Smooth muscle cell (in vitro differentiated cells): Measurements from ENCODE around the gene SHROOM4. TPM values are rescaled to one million over a fixed set of nuclear protein-coding genes. Genes with fewer than 3 reads are reported as not detected.

Source experiments
- DNase-seq: peaks from one replicate; lab custom pipeline; 2025; ENCODE audit not compliant: unreplicated experiment; lab: John Stamatoyannopoulos, UW
- H2AFZ ChIP-seq: fragments of 200-600 bp; sonication (generic); 2 replicates; pipeline ENCODE4 v1.6.0; 2016; ENCODE audit warnings: antibody characterized with exemption, low read depth, mild to moderate bottlenecking
- H3F3A ChIP-seq: fragments of 200-600 bp; sonication (generic); 2 replicates; pipeline ENCODE4 v1.6.0; 2017; ENCODE audit warnings: antibody characterized with exemption, low read depth
- H3K27ac ChIP-seq: fragments of 200-600 bp; sonication (generic); 2 replicates; pipeline ENCODE4 v1.5.1; 2016; ENCODE audit warnings: low read depth, mild to moderate bottlenecking
- H3K27me3 ChIP-seq: fragments of 200-600 bp; sonication (generic); 2 replicates; pipeline ENCODE4 v1.6.1; 2016; ENCODE audit warnings: low read depth, mild to moderate bottlenecking
- H3K36me3 ChIP-seq: fragments of 200-600 bp; sonication (generic); 2 replicates; pipeline ENCODE4 v1.5.1; 2016; ENCODE audit warnings: low read depth
- H3K4me1 ChIP-seq: fragments of 200-600 bp; sonication (generic); 2 replicates; pipeline ENCODE4 v1.5.1; 2016; ENCODE audit warnings: low read depth
- H3K4me2 ChIP-seq: fragments of 200-600 bp; sonication (generic); 2 replicates; pipeline ENCODE4 v1.6.0; 2016; ENCODE audit warnings: mild to moderate bottlenecking
- H3K4me3 ChIP-seq: fragments of 200-600 bp; sonication (generic); 2 replicates; pipeline ENCODE4 v1.5.1; 2016; ENCODE audit warnings: mild to moderate bottlenecking
- H3K79me2 ChIP-seq: fragments of 200-600 bp; sonication (generic); 2 replicates; pipeline ENCODE4 v1.6.0; 2016; ENCODE audit warnings: low read depth, mild to moderate bottlenecking
- H3K9ac ChIP-seq: fragments of 200-600 bp; sonication (generic); 2 replicates; pipeline ENCODE4 v1.6.0; 2016; ENCODE audit warnings: low read depth
- H3K9me3 ChIP-seq: fragments of 200-600 bp; sonication (generic); replicated peaks from 2 replicates; pipeline ENCODE4 v1.5.1; 2016; ENCODE audit warnings: low read depth
- H4K20me1 ChIP-seq: fragments of 200-600 bp; sonication (generic); 2 replicates; pipeline ENCODE4 v1.6.0; 2016; ENCODE audit warnings: low read depth
- WGBS: methylation state at CpG from one replicate; pipeline ENCODE4 v1.1.7; 2016; ENCODE audit warnings: low lambda C conversion rate; 5-methylcytosine and 5-hydroxymethylcytosine counted together
- polyA plus RNA-seq: library from polyadenylated mRNA; unstranded; fragments of >200 nt; fragmentation: Nextera tagmentation; extraction: Ambion mirVana; gene quantifications from 2 replicates; pipeline ENCODE4 v1.2.1, GENCODE V29; 2016
- total RNA-seq: library from RNA; depleted of rRNA; stranded (reverse); fragments of >200 nt; gene quantifications from 2 replicates; pipeline ENCODE4 v1.2.3, GENCODE V29; 2014
- TF ChIP-seq, protein P1 (sequence below): fragments of 200-600 bp; sonication (generic); IDR thresholded peaks from 2 replicates; pipeline ENCODE4 v1.5.1; 2017; ENCODE audit warnings: borderline replicate concordance, mild to moderate bottlenecking, antibody characterized with exemption; ENCODE audit not compliant: insufficient read depth, poor library complexity, severe bottlenecking

The SHROOM4 gene
- total and polyA plus RNA-seq, 2 experiments from 2014 or later, result 1.1 to 7.9 TPM

DNA sequence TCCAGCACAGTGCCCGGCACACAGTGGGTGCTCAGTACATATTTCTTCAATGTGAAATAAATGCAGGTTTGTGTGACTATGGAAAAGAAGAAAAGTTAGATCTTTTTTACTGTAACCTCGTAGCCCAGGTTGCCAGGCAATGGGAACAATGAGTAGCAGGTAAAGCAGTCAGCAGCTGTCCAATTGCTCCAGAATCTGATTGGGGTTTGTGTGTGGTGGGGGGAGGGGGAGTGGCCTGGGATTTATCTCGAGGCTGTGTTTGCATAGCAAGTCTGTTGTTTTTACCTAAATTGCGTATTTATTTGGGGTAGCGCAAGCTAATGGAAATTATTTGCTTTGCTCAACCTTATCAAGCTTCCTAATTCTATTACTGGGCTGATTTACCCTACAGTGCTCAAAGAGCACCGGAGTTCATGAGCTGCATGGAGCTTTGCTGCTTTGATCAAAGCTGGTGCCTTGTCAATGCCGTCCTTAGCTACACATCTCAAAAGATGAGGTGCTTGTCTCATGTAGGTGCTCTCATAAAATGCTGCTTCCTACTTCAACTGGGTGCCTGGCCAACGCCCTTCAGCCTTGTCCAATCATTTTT is 198.3 kb downstream of the SHROOM4 start:
- H3K4me1 ChIP-seq, result no peaks in the 10 kb centered on the region
- WGBS, result 67% methylated on average over 8 of the region's 8 CpGs
- no peaks in the 10 kb centered on the region for H4K20me1 ChIP-seq
- TF ChIP-seq, protein P1, sequence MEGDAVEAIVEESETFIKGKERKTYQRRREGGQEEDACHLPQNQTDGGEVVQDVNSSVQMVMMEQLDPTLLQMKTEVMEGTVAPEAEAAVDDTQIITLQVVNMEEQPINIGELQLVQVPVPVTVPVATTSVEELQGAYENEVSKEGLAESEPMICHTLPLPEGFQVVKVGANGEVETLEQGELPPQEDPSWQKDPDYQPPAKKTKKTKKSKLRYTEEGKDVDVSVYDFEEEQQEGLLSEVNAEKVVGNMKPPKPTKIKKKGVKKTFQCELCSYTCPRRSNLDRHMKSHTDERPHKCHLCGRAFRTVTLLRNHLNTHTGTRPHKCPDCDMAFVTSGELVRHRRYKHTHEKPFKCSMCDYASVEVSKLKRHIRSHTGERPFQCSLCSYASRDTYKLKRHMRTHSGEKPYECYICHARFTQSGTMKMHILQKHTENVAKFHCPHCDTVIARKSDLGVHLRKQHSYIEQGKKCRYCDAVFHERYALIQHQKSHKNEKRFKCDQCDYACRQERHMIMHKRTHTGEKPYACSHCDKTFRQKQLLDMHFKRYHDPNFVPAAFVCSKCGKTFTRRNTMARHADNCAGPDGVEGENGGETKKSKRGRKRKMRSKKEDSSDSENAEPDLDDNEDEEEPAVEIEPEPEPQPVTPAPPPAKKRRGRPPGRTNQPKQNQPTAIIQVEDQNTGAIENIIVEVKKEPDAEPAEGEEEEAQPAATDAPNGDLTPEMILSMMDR, result no peak
- DNase-seq, result no peak
- H3K4me3 ChIP-seq, result no peak overlapping the region
- no peaks in the 10 kb centered on the region for H3K79me2 ChIP-seq
- H3K4me2 ChIP-seq, result no peak overlapping the region
- H3K27ac ChIP-seq, result no peak overlapping the region
- no peaks in the 10 kb centered on the region for H3K27me3 ChIP-seq
- H3F3A ChIP-seq, result no peaks in the 10 kb centered on the region
- H3K36me3 ChIP-seq, result no peaks in the 10 kb centered on the region
- no peaks in the 10 kb centered on the region for H3K9me3 ChIP-seq
- H2AFZ ChIP-seq, result no peak overlapping the region
- no peak overlapping the region for H3K9ac ChIP-seq

DNA sequence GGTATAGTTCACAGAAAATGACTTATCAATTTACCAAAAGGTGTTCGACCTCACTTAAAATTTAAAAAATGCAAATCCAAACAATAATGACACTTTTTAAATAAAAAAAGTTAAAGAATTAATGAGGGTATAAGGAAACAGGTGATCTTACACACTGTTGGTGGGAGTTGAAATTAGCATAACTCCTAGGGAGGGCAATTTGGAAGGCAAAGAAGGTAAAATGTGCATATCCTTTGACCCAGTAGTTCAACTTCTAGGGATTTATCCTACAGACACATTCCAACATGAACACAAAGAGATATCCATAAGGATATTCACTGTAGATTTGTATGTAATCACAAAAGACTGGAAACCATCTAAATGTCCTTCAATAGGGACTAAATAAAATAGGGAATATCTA is 199.5 kb downstream of the SHROOM4 start:
- WGBS, result 24% methylated on average over 1 of the region's 1 CpG
- Histone ChIP-seq H3K36me3 (no peaks in the 10 kb centered on the region), H3K9me3 (no peaks in the 10 kb centered on the region)

DNA sequence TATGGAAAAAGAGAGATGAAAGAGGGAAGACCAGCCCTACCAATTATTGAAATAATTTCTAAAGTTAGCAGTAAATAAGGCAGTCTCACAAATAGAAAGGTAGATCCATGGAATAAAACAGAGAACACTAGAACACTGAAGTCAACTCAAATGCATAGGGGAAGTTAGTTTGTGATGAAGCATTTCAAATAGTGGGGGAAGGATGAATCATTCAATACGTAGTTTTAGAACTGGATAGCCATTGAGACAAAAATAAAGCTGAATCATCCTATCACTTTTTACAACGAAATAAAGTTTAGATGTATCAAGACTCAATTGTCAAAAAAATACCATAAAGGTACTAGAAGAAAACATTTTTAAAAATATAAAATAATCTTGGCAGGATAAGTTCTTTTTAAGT is 200.1 kb downstream of the SHROOM4 start:
- WGBS, result 32% methylated on average over 2 of the region's 2 CpGs
- no peaks in the 10 kb centered on the region for H3K9me3 ChIP-seq
- no peak overlapping the region for H3K4me3 ChIP-seq
- no peak for DNase-seq
- H3K36me3 ChIP-seq, result no peaks in the 10 kb centered on the region
- no peaks in the 10 kb centered on the region for H3K4me1 ChIP-seq
- peak overlapping the region; percentile 44 for H3K27ac ChIP-seq
- TF ChIP-seq, protein P1, result no peak
- H3F3A ChIP-seq, result no peaks in the 10 kb centered on the region
- H3K79me2 ChIP-seq, result no peaks in the 10 kb centered on the region
- no peaks in the 10 kb centered on the region for H3K27me3 ChIP-seq
- H3K4me2 ChIP-seq, result no peak overlapping the region
- no peak overlapping the region for H2AFZ ChIP-seq
- no peak overlapping the region for H3K9ac ChIP-seq
- no peaks in the 10 kb centered on the region for H4K20me1 ChIP-seq

More for the DNA sequence above, 199.5 kb downstream of the SHROOM4 start:
- Histone ChIP-seq H3K79me2 (no peaks in the 10 kb centered on the region), H3K4me3 (no peak overlapping the region), H3F3A (no peaks in the 10 kb centered on the region), H3K9ac (no peak overlapping the region), H3K27ac (no peak overlapping the region), H4K20me1 (no peaks in the 10 kb centered on the region), H2AFZ (no peak overlapping the region), H3K27me3 (no peaks in the 10 kb centered on the region), H3K4me2 (no peak overlapping the region), H3K4me1 (no peaks in the 10 kb centered on the region)
- no peak for DNase-seq
- TF ChIP-seq, protein P1, result no peak

DNA sequence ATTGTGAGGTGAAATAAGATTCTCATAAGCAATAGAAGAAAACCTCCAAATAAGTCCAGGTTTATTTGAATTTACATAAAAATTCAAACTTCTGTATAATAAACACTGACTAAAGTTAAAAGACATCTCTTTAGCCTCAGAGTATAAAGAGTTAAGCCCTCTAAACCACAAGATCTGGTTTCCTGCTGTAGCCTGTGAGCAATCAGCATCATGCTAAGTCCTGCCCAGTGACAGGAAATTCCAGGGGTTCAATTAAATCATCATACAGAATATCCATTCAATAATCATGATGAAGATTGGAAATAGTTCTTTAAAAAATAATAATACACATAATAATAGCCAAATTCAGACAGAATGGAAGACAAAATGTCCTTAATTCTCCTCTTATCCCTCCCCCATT is 204.2 kb downstream of the SHROOM4 start:
- no peaks in the 10 kb centered on the region for H3K9me3 ChIP-seq
- no peaks in the 10 kb centered on the region for H3K27me3 ChIP-seq
- no peak overlapping the region for H3K4me2 ChIP-seq
- H3K79me2 ChIP-seq, result no peaks in the 10 kb centered on the region
- H4K20me1 ChIP-seq, result no peaks in the 10 kb centered on the region
- H3K4me1 ChIP-seq, result no peaks in the 10 kb centered on the region
- H3K27ac ChIP-seq, result no peak overlapping the region
- no peaks in the 10 kb centered on the region for H3F3A ChIP-seq
- H3K4me3 ChIP-seq, result no peak overlapping the region
- no peak overlapping the region for H3K9ac ChIP-seq
- TF ChIP-seq, protein P1, result no peak
- H3K36me3 ChIP-seq, result no peaks in the 10 kb centered on the region
- no peak for DNase-seq
- H2AFZ ChIP-seq, result no peak overlapping the region
